HG03439 (cell line): ENCODE data around the gene LOXL4.

Source experiments
- ATAC-seq: cut with Tn5 transposase; IDR thresholded peaks from one replicate; pipeline ENCODE4 v1.9.1; 2021; ENCODE audit warnings: mild to moderate bottlenecking, moderate library complexity; ENCODE audit not compliant: unreplicated experiment

LOXL4 gene

GRCh38 chr10:98295401-98295811, 27.4 kb upstream of the LOXL4 start:
- no peak for ATAC-seq

DNA sequence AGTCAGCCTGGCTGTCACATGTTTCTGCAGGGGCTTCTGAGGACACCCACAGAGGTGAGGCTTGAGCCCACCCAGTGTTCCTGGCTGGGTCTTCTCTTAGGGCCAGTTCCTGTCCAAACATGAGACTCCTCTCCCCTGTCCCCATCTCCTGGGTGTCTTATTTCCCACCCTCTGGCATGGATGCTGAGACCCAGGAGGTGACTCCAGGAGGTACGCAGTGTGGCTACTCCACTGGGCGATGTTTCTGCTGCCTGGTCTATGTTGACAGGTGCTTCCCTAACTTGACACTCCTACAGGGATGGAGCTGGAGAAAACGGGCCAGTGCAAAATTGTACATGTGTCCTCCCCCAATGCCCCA, 26.3 kb upstream of the LOXL4 start:
- no peak for ATAC-seq

DNA sequence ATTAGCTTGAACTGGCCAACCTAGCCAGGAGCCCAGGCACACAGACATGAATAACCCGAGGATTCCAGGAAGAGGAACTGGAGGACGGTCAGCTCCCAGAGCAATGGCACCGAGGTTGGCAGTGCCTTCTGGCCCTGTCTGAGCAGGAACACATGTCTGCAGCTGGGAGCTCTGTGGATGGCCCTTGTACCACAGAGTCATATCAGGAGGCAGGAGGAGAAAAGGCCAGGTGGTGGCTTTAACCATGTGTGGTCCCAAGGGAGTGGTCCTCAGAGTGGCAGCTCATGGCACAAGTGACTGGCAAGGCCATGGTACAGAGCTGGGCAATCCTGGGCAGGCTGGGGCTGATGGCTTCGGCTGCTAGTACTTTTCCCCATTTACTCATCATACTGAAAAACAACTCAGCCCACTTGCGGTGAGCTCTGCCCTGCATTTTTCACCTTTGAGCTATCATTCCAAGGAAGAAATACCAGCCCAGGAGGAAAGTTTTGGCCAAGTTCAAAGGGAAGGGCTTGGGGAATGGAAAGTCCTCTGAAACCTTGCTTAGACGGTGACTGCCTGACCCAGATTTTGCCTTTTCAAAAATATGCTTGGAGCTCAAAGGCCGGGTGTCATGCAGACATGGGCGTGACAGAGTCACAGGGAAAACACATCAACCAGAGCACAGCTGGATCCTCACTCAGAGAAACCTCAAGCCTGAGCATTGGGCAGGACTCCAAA, 25.7 kb upstream of the LOXL4 start:
- ATAC-seq = no peak

DNA sequence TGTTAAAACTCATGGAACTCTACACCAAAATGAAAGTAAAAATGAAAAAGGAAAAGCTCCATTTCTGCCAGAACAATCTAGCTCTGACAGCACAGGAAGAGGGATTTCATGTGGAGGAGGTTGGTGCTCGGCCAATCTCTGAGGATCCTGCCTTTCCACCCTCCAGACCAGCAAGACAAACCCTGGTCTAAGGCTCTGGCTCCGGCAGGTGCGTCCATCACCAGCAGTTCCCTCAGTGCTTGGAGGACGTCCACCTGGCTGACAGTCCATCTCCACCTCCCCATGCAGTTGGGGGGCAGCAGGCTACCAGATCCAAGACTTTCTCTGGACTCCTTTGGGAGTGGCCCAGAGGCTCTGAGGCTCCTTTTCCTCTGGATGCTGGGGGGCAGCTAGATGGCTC, 25.0 kb upstream of the LOXL4 start:
- no peak for ATAC-seq

- no peak for ATAC-seq
Measured at GRCh38 chr10:98289802-98290209, 21.8 kb upstream of the LOXL4 start.

DNA sequence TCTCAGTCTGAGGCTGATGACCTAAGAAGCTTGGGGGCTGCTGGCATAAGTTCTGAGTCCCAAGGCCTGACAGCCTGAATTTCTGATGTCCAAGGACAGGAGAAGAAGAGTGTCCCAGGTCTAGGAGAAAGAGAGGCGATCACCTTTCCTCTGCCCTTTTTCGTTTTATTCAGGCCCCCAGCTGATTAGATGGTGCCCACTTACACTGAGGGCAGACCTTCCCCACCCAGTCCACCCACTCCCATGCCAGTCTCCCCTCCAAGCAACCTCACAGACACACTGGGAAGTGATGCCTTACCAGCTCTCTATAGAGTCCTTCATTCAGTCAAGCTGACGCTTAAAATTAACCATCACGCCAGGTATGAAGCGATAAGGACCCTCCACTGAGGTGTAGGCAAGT, 19.3 kb upstream of the LOXL4 start:
- no peak for ATAC-seq

GRCh38 chr10:98286419-98286818, 18.4 kb upstream of the LOXL4 start:
- no peak for ATAC-seq

DNA sequence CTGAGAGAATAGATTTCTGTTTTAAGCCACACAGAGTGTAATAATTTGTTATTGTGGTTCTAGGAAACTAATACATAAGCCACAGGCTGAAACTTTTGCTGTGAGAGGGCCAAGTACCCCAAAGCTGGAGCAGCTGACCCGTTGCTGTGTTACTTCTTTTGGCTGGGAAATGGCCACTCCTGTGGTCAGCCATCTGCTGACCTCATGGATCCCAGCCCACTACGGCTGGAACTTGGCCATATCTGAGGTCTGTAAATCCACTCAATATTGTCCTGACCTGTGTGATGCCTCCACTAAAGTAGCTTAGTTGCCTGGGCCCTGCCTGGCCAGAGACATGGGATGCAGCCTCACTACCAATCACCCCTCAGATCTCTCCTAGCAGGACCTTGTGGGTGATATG, 17.4 kb upstream of the LOXL4 start:
- ATAC-seq = no peak

DNA sequence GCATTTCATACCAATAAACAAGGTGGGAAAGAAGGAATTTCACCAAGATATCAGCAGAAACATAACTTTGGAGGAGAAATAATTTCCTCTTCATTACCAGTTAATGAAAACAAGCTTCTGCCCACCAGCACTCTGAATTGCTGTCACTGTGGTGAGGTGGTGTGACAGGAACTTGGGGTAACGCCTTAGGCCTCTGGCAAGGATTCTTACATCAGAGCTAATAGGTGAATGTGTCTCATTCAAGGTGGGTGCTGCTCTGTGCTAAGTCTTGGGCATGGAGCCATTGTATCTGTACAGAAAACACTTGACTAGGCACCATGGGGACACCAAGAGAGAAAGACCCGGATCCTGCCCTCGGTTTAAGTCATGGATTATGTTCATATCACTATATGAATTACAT, 8.3 kb upstream of the LOXL4 start:
- ATAC-seq = no peak

DNA sequence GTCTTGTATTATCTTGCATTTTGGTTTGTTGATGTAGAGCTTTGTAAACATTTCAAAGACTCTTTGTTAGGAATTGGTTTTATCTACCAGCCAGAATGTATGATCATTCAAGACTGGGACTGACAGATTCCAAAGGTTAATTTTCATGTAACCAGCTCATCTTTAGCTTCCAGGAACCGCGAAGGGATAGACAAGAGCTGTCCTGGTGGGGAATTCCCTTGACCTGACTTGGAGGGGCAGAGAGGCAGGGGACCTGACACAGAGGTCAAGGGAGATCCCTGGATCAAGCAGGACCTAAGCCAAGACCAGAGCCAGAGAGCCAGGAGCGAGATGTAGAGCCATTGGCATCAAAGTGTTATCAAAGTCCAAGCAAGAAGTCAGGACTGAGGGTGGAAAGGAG, 6.6 kb upstream of the LOXL4 start:
- ATAC-seq = no peak

GRCh38 chr10:98273057-98273850, 5.3 kb upstream of the LOXL4 start:
- ATAC-seq = no peak

DNA sequence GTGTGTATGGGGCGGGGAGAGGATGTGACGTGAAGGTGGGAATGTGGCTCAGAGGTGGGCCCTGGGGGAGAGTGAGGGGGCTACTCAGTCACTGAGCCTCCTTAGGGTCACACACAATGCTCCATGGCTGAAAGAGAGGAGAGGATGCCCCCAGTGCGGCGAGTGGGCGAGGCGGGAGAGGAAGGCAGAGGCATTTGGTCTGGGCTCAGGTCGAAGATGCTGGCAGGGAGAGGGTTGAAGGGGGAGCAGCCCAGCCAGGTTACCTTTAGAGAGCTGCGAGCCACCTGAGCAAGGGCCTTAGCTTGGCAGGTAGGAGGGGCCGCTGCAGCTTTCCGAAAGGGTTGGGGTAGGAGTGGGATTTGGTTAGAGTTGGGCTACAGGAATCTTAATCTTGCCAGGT, 4.7 kb upstream of the LOXL4 start:
- ATAC-seq = no peak

GRCh38 chr10:98272245-98272644, 4.3 kb upstream of the LOXL4 start:
- ATAC-seq = no peak

DNA sequence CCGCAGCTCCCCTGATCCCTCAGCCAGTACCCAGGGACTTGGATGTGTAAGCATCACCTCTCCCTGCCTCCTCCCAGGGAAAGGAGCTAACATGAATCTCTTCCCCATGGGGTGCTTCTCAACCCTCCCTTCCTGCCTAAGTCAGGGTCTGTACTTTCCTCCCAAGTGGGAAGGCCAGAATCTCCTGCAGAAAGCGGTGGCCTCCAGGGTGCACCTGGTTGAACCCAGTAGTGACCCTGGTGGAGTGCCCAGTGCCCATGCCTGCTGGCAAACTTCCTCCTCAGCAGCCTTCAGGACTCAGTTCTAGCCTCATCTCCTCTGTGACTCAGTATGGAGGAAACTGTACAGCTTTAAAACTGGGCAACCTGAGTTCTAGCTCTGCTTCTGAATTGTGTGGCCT, 2.8 kb upstream of the LOXL4 start:
- no peak for ATAC-seq

DNA sequence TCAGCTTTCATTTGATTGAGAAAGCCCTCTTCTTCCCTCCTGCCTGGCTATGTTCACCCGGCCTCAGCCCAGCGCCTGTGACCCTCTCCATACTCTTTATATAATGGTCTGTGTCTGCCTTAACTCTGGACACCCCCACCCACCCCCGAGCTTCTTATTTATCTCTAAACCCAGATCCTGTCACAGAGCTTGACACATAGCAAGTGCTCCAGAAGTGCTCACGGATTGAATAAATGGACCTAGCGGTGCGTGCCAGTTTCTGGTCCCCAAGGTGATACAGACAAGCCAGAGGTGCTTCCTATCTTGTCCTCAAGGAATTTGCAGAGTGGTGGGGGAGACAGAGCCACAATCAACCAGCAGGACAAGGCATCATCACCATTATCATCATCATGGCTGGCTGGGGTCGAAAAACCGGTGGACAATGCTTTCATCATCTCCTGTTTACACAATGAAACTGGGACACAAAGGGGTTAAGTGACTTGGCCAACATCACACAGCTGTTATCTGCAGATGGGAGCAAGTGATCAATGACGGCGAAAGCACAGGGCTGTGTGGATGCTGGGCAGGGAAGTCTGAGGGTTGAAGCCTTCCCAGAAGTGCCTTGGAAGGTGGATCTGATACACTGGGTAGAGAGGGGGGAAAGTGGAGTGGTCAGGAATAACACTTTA, 2.2 kb upstream of the LOXL4 start:
- ATAC-seq = no peak

GRCh38 chr10:98269435-98269912, 1.5 kb upstream of the LOXL4 start:
- no peak for ATAC-seq

DNA sequence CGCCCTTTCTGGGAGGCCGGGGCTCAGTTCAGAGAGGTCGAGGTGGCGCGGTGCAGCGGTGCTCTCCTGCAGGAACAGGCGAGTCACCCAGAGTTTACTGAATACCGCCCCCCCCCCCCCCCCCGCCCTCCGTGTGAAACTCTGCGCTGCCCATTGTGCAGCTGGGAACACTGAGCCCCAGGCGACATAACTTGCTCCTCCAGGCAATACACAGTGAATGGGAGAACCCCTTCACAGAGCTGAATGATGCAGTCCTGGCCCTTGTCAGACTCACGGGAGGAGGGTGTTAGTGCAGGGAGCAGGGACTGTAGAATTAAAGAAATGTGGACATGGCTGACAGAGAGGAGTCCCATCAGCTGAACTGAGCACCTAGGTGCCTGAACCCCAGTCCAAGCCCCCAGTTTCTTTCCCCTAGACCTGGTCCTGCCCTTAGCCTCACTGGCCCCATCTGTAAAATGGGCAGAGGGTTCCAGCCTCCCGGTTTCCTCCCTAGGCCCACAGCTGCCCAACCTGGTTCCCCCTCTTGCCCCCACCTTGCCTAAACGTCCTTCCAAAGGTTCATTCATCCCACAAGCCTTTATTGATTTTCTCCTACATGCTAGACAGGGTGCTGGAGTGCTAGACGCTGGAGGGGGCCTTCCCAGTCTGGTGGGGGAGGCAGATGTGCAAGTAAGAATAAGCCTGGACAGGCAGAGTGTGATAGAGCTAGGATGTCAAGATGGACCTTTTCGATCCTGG, 869 bp upstream of the LOXL4 start:
- ATAC-seq = no peak

DNA sequence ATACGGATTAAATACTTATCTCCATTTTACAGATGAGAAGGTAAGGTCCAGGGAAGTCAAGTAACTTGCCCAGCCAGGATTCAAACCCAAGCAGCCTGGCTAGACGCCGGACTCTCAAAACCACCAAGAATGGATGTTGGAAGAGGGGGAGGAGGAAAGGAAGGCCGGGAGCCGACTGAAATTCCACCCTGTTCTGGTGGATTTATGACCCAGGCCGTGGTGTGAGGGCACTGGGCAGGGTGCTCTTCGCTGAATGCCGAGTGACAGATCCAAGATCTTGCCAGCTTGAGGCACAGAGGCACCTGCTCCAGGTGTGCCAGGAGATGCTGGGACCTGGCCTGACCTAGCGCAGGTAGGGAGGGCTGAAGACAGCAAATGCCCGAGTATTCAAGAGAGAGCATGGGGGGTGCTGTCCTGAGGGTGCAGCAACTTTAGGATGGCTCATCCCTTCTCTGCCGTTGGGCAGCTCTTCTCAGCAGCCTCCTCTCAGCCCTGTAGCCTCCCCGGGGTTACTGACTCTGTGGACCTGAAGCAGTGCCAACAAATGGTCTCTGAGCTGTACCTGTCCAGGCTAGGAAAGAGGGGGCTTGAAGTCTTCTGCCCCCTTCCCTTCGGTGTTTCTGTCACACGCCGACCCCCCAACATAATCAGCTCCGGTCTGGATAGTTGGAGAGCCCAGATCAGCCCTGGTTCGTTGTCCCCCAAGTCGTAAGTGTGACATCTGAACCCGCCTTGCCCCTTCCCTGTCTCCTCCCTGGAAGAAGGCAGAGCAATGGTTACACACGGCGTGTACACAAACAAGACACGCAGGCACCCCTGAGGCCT, 713 bp downstream of the LOXL4 start:
- no peak for ATAC-seq

GRCh38 chr10:98266647-98267046, 1.3 kb downstream of the LOXL4 start:
- ATAC-seq = no peak
